NCI-H1436 treated with DMSO at 0.1 percent for 48 hours (cell line): ENCODE data around the gene CLIC5.
"Not testable (repeated sequence)": the region's sequence is repeated elsewhere in the genome, so short reads cannot be mapped to it uniquely, and the experiment has no call there.

Source experiments
- DNase-seq: peaks from one replicate; lab custom pipeline; 2025; lab: John Stamatoyannopoulos, UW

CLIC5 gene

GRCh38 chr6:45926423-45926822, 89.2 kb downstream of the CLIC5 start:
- DNase-seq, result not testable (repeated sequence)

GRCh38 chr6:45924763-45925342, 90.8 kb downstream of the CLIC5 start:
- DNase-seq, result no peak

- no peak for DNase-seq
Observed at GRCh38 chr6:45923831-45924391, 91.7 kb downstream of the CLIC5 start.

GRCh38 chr6:45922728-45923351, 92.8 kb downstream of the CLIC5 start:
- DNase-seq, result no peak

GRCh38 chr6:45921691-45922281, 93.9 kb downstream of the CLIC5 start:
- DNase-seq, result no peak

- no peak for DNase-seq
Observed at GRCh38 chr6:45920819-45921511, 94.7 kb downstream of the CLIC5 start.

GRCh38 chr6:45917439-45917838, 98.2 kb downstream of the CLIC5 start:
- no peak for DNase-seq

- DNase-seq, result no peak
Observed at GRCh38 chr6:45916692-45917091, 99.0 kb downstream of the CLIC5 start.

- no peak for DNase-seq
Observed at GRCh38 chr6:45915780-45916468, 99.7 kb downstream of the CLIC5 start.

GRCh38 chr6:45911691-45912090, 104.0 kb downstream of the CLIC5 start:
- no peak for DNase-seq

- DNase-seq, result no peak
Observed at GRCh38 chr6:45903959-45904358, 111.7 kb downstream of the CLIC5 start.

- no peak for DNase-seq
Observed at GRCh38 chr6:45902984-45903383, 112.7 kb downstream of the CLIC5 start.

- DNase-seq, result no peak
Observed at GRCh38 chr6:45901767-45902650, 113.7 kb downstream of the CLIC5 start.

GRCh38 chr6:45900808-45901752, 114.6 kb downstream of the CLIC5 start:
- no peak for DNase-seq

- no peak for DNase-seq
Observed at GRCh38 chr6:45899683-45899946, 116.0 kb downstream of the CLIC5 start.

GRCh38 chr6:45898941-45899682, 116.5 kb downstream of the CLIC5 start:
- DNase-seq, result no peak

- no peak for DNase-seq
Observed at GRCh38 chr6:45896783-45897441, 118.7 kb downstream of the CLIC5 start.

- no peak for DNase-seq
Observed at GRCh38 chr6:45895569-45895968, 120.1 kb downstream of the CLIC5 start.

GRCh38 chr6:45892696-45893245, 122.9 kb downstream of the CLIC5 start:
- no peak for DNase-seq
